NCI-H226 (cell line): ENCODE results near the gene ZNF316.
"Not testable (repeated sequence)": the region's sequence is repeated elsewhere in the genome, so short reads cannot be mapped to it uniquely, and the experiment has no call there.

ENCODE experiments used
- DNase-seq: peaks from one replicate; pipeline ENCODE4 v3.0.0-alpha.2; 2015

The ZNF316 gene

GRCh38 chr7:6648066-6648814, 11.1 kb downstream of the ZNF316 start:
- DNase-seq, result no peak

- no peak for DNase-seq
These were observed 11.6 kb downstream of the ZNF316 start for GRCh38 chr7:6648815-6649104.

- no peak for DNase-seq
These were observed 12.3 kb downstream of the ZNF316 start for GRCh38 chr7:6649241-6649961.

GRCh38 chr7:6650086-6650485, 13.0 kb downstream of the ZNF316 start:
- no peak for DNase-seq

- DNase-seq, result no peak
These were observed 13.4 kb downstream of the ZNF316 start for GRCh38 chr7:6650521-6651011.

- DNase-seq, result no peak
These were observed 14.8 kb downstream of the ZNF316 start for GRCh38 chr7:6651851-6652445.

GRCh38 chr7:6652446-6653011, 15.4 kb downstream of the ZNF316 start:
- DNase-seq, result no peak

- DNase-seq, result no peak
These were observed 16.2 kb downstream of the ZNF316 start for GRCh38 chr7:6653071-6654003.

GRCh38 chr7:6654113-6654841, 17.2 kb downstream of the ZNF316 start:
- no peak for DNase-seq

- no peak for DNase-seq
These were observed 17.9 kb downstream of the ZNF316 start for GRCh38 chr7:6654842-6655610.

GRCh38 chr7:6655636-6656385, 18.7 kb downstream of the ZNF316 start:
- DNase-seq, result no peak

GRCh38 chr7:6656413-6656812, 19.3 kb downstream of the ZNF316 start:
- no peak for DNase-seq

GRCh38 chr7:6658618-6659345, 21.7 kb downstream of the ZNF316 start:
- DNase-seq, result no peak

GRCh38 chr7:6670851-6671250, 33.7 kb downstream of the ZNF316 start:
- not testable (repeated sequence) for DNase-seq

GRCh38 chr7:6675807-6676405, 38.8 kb downstream of the ZNF316 start:
- no peak for DNase-seq

GRCh38 chr7:6680146-6680545, 43.0 kb downstream of the ZNF316 start:
- no peak for DNase-seq

GRCh38 chr7:6691103-6691502, 54.0 kb downstream of the ZNF316 start:
- no peak for DNase-seq

- no peak for DNase-seq
These were observed 54.5 kb downstream of the ZNF316 start for GRCh38 chr7:6691609-6692106.

GRCh38 chr7:6700793-6701192, 63.7 kb downstream of the ZNF316 start:
- no peak for DNase-seq
